GM04503 (cell line): ENCODE measurements around the gene CABCOCO1.

ENCODE experiments used
- DNase-seq: peaks from one replicate; pipeline ENCODE4 v3.0.0-alpha.2; 2012; ENCODE audit warnings: low read depth

The CABCOCO1 gene, protein sequence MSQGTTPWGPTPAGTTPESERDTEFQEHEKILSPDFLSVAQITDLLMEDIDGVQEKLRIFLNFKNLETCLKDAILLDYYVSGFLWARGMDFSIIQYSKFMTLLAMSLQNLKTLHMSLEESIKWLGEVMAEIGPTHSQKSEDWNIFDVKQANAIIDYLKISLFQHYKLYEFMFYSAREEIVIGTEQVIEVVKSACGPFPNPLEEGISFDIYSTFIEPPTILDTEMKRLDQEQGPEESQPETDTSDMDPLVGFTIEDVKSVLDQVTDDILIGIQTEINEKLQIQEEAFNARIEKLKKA

DNA sequence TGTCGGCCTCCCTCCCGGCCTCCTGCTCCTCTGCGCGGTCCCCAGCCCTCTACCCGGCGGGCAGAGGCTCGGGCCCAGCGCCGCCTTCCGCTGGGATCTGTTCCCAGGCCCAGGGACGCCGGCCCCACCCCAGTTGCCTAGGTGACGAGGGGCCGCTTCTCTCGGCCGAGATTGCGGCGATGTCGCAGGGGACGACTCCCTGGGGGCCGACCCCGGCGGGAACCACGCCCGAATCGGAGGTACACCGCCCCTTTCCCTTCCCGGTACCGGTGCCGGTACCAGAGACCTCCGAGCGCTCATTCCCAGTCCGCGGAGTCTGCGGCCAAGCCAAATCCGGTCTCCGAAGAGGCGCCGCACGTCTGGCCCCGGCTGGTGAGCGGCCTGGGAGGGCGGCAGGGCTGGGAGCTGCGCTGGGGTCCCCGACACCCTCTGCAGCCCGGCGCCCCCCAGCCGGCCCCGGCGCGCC lies at the start of gene CABCOCO1:
CABCOCO1 (plus strand) TSS at position 136 of the 466 bp plus-strand sequence; CDS start at position 180, 44 bp downstream.
- DNase-seq, result peak; percentile 15

GRCh38 chr10:61613665-61614064 lies 49.1 kb upstream of the CABCOCO1 start:
- no peak for DNase-seq

DNA sequence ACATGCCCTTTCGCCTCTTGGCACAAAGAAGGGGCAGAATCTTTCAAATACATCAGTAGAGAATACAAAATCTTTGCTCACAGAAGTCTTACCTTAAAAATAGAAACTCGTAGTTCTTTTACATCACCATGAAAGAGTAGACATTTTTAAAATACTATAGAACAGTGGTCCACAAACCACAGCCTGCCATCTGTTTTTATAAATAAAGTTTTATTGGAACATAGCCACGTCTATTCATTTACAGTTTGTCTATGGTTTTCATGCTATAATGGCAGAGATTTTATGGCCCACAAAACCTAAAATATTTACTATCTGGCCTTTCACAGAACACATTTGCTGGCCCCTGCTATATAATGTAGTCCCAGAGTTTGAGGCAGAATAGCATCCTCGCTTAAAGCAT lies 46.1 kb upstream of the CABCOCO1 start:
- DNase-seq, result no peak

- no peak for DNase-seq
Measured at GRCh38 chr10:61617180-61617579, 45.5 kb upstream of the CABCOCO1 start.

DNA sequence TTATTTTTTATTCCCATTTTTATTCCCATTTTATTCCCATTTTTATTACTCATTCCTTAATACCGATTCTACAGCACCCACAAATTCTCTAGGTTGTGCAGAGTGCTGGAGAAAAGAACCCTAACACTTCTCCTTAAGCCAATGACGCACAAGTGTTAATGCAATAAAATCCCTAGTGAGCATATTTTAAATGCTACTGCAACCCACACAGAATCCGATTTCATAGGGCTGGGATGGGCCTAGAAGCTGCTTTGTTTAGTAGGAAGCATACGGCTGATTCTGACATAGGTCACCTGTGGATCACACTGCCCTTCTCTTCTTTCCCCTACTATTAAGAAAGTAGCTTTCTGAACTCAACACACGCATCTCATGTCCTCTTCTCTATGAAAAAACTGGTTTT lies 45.1 kb upstream of the CABCOCO1 start:
- DNase-seq, result no peak

- no peak for DNase-seq
Measured at GRCh38 chr10:61618388-61618961, 44.3 kb upstream of the CABCOCO1 start.

DNA sequence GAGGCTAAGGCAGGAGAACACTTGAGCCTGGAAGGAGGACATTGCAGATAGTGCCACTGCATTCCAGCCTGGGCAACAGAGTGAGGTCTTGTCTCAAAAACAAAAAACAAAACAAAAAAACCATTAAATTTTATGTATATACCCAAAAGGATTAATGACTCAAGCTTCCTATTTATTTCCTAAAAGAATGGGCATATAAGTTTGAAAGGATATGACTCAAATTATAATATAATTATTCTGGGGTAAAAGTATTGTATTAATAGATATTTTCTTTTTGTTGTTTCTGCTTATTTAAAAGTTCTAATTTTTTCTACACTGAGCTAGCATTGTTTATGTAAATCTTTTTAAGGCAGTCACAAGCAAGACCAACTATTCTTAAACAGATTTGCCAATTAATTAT lies 42.2 kb upstream of the CABCOCO1 start:
- DNase-seq, result no peak

GRCh38 chr10:61621605-61622051 lies 41.1 kb upstream of the CABCOCO1 start:
- DNase-seq, result no peak

DNA sequence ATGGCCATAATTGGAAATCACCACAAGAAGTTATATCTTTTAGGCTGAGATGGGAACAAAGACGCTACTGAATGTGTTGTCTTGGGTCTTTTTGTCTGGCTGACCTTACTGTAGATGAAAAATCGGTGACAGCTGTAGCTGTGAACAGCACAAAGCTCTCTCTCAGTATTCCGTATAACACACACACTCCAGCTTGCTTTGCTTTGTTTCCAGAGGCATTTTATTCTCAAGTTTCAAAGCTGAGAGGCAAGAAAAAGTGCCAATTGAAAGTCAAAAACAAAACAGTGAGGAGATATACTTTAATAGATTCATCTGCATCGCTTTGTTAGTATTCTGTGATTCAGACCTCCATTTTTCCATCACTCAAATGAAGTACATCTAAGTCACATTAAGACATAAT lies 39.6 kb upstream of the CABCOCO1 start:
- no peak for DNase-seq

- DNase-seq, result no peak
Measured at GRCh38 chr10:61626209-61626608, 36.5 kb upstream of the CABCOCO1 start.

- no peak for DNase-seq
Measured at GRCh38 chr10:61627266-61627665, 35.5 kb upstream of the CABCOCO1 start.

DNA sequence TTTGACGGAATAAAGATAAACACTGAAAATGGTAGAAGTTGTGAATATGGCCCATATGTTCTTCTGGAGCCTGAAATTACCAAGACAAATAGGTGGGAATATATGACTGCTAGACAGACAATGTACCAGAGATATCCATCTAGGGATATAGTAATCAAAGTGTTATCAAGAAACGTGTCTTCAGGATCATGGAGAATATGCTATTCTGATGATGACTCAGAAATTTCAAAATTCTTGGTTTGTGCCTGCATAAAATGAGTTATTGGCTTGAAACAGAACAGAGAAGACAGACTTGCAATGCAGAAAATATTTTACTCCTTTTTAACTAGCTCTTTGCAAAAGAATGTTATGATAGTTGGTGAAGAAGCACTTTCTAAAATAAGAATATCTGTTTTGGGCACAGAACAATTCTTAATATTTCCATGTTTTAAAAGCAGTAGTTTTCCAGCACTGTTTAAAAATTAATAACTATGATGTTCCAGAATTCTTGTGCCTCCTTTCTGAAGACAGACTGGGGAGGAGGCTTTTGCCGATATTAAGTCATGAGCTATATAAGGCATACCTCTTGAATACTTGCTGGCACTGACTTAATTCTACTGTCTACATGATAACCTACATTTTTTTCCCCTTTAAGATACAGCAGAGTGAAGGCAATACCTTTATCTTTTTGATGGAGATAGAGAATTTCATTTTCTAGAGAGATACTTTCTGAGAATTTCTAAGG lies 34.4 kb upstream of the CABCOCO1 start:
- DNase-seq, result peak; percentile 65

GRCh38 chr10:61628875-61629513 lies 33.7 kb upstream of the CABCOCO1 start:
- peak; percentile 80 for DNase-seq

DNA sequence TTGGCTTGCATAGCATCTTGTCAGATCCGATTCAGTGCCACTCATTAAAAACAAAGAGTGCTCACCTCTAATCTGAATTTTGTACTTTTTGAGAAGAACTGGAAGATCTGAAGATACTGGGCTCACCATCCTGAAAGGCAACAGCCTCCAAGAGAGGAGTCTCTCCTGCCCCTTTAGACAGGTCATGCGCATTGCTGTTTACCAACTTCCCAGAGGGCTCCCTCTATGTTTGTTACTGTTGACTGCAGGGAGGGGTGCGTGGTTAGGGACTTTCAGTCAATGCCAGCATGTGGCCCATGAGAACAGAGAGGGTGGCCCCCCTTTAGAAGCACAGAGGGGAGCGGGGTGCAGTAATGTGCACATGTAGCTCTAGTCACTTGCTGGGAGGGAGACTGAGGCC lies 33.2 kb upstream of the CABCOCO1 start:
- DNase-seq, result no peak

DNA sequence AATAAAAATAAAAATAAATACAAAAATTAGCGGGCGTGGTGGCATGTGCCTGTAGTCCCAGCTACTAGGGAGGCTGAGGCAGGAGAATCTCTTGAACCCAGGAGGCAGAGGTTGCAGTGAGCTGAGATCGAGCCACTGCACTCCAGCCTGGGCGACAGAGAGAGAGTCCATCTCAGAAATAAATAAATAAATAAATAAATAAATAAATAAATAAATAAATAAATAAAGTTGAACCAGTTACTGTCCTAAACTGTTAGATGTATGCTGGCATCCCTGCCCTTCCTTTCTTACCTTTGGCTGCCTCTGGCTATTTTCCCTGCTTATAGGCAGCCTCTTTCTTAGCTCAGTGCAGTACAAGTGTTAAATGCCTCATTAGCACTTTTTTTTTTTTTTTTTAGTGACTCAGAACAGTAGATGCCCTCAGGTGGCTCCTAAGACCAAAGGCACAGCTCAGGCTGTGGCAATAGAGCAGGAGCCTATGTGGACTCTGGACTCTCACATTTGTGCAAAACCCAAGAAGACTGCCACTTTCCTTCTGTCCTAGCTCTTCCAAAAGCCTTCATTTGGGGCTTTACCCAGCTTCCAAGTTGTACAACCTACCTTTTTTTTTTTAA lies 30.6 kb upstream of the CABCOCO1 start:
- DNase-seq, result no peak

DNA sequence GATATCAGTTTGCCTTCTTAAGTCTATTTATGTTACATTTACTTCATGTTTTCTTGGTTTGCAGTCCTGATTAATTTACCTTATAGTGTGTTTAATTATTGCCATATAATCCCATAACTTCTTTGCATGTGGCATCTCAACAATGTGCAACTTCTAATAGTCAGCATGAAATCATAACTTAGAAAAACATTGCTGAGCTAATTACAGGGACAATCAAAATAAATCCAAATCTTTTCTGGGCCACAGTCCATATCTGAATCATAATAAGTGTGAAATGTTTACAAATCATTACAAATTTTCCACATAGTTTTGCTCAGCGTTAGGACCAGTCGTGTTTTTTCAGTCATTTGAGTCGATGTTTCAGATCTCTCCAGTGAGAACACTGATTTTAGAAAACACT lies 29.1 kb upstream of the CABCOCO1 start:
- DNase-seq, result peak; percentile 64

DNA sequence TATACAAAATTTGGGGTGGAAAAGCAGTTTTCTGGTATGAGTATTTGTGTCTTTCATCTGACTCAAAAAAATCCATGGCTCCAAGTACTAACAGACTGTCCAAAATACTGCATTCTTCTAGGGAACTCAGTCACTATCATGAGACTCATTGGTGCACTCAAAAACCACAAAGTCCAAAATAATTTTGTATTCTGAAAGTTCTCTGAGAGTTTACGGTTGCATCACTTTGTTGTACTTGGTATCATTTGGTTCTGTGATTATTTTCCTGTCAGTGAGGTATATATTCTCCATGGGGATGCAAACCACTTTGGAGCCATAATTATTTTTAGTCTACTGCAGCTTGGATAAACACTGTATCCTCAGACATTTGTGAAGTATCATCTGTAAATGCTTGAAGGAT lies 28.0 kb upstream of the CABCOCO1 start:
- peak; percentile 89 for DNase-seq

DNA sequence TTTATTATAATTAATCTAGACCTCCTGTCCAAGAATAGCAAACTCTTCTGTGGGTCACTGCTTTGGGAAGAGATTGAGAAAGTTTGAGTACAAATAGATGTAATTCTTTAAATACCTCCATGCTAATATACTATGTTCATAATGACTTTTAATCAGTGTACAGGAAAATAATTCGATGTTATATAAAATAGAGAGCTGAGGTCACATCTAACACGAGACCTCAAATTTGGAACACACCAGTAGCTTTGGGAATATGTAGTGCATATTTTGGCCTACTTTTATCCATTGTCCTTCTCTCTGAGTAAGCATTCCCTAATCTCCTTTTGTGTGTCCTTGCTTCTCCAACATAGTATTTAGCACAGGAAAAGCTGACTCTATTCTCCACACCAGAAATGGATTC lies 27.3 kb upstream of the CABCOCO1 start:
- DNase-seq, result no peak

- DNase-seq, result no peak
Measured at GRCh38 chr10:61635932-61636331, 26.8 kb upstream of the CABCOCO1 start.

DNA sequence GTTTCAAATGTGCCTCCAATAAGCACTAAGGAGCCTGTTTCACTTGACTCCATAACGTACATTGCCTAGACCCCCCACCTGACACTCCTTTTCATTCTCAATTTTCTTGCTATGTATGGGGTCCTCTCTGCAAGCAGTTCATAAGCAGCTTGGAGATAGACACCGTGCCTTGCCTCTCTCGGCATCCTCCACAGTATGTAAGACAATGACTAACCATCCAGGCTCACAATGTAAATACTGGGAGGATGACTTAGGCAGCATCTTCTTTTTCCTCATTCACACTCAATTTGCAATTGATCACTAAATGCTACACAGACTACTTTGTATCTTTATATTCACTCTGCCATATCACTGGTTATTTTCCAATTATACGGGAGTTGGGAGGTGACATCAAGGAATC lies 22.8 kb upstream of the CABCOCO1 start:
- no peak for DNase-seq

GRCh38 chr10:61640856-61641255 lies 21.9 kb upstream of the CABCOCO1 start:
- no peak for DNase-seq

DNA sequence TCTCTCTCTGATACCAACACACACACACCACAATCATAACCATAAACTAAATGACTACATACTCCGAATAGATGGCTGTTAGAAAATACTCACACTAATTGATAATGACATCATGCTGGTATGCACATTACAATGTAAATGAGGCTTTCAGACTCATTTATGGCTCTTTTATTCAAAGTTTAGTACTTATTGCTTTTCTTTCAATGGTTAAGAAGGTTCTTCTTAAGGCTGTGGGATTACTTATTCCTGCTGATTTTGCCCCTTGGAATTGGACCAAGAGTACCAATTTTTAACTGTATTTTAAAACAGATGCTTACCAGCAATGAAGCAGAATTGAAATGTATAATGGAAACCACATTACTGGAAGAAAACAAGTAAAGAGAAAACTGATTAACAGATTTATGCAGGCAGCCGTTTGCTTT lies 20.6 kb upstream of the CABCOCO1 start:
- no peak for DNase-seq
